Stimulated activated CD4-positive, alpha-beta T cell treated with anti-CD3 and anti-CD28 coated beads, Interleukin-4, amount 100 ng/mL, for 1 hour (primary cell): ENCODE results near the gene CMTM7.
"Not testable (repeated sequence)": the region's sequence is repeated elsewhere in the genome, so short reads cannot be mapped to it uniquely, and the experiment has no call there.

Experiments used
- DNase-seq: peaks from one replicate; pipeline ENCODE4 v3.0.0-alpha.2; 2020

Gene CMTM7

DNA sequence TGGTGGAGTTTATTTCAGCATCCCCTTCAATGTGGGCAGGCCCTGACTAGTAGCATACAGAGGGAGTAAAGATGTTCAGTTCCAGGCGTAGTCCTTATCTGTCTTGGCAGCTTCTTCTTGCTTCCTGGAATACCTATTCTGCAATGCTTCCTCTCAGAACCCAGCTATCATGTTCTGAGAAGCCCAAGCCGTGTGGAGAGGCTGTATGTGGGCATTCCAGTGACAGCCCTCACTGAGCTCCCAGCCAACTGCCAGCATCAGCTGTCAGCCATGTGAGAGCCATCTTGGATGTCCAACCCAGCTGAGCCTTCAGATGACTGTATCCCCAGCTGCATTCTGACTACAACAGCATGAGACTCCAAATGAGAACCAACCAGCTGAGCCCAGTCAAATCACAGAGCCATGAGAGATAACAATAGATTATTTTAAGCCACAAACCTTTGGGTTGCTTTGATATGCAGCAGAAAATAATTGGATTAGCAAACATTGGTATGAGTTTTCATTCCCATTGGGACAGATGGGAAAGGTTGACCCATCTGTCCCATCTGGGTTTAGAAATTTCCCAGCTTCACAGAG, 8.4 kb upstream of the CMTM7 start:
- no peak for DNase-seq

DNA sequence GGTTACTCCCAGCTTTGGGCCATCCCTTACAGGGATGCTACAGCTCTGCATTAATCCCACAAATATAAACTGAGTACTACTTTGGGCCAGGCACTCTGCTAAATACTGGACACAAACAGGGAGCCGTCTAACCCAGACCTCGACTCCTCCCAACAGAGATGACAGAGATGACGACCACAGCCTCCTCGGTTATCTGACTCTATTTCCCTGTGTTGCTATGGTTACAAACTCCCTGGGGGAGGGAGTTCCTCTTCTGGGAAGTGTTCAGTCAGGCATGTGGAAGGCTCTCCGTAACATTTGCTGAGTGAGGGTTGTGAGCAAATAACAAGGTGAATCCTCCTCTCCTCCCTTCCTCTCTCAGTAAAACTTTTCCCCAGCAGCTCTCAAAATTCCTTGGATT, 6.7 kb upstream of the CMTM7 start:
- DNase-seq: no peak

DNA sequence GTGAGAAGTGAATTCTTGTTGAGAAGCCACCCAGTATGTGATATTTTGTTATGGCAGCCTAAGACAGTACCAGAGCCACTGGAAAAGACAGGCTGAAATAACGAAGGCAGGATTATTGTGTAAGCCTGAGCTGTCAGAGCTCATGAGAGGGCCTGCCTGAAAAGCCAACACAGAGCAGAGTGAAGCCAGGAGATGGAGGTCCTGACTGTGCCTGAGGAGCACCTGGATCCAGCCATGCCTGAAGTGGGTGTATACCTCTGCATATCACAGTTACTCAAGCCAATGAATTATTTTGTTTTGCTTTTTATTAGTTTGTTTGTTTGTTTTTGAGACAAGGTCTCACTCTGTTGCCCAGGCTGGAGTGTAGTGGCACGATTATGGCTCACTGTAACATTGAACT, 4.1 kb upstream of the CMTM7 start:
- no peak for DNase-seq

DNA sequence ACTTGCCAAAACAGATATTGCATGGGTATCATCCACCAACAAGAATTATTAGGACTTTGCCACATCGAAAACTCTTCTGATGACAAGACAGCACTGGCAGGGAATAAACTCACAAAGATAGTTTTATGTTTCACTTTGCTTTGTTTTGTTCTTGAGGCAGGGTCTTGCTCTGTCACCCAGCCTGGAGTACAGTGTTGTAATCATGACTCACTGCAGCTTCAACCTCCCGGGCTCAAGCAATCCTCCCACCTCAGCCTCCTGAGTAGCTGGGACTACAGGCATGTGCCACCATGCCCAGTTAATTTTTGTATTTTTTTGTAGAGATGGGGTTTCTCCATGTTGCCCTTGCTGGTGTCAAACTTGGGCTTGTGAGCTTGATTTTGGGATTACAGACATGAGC, 2.1 kb upstream of the CMTM7 start:
- not testable (repeated sequence) for DNase-seq

DNA sequence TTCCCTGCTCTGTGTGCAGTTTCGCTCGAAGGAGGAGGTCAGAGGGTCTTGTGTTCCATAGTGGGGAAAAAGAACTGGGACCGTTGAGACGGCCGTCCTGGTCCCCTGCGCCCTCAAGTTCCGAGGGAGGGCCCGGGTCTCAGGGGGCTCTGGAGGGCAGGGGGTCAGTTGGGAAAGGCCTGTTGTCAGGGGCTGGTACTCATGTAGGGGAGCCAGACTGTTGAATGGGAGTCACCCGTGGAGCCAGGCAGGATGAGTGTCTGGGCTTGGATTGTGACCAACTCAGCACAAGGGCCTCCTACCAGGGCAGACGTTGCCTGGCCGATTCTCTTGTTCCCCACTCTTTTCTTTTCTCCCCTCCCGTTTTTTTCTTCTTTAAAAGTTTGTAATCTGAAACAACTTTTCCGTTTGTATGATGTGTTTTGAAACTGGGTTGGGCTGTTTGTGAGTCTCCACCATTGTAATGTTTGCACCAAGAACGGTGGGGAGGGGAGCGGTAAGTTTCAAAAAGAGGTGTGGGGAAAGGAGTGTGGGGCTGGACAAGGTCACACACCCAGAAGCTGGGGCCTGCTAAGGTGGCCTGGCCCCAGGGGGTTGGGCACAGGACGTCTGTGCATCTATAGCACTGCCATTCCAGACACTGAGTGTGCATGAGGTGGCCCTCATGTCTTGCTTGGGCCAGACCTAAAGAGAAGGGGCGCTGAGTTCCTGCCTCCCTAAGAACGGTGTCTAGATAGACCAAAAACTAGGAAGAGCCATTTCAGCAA, 1.1 kb downstream of the CMTM7 start:
- peak; percentile 13 for DNase-seq

DNA sequence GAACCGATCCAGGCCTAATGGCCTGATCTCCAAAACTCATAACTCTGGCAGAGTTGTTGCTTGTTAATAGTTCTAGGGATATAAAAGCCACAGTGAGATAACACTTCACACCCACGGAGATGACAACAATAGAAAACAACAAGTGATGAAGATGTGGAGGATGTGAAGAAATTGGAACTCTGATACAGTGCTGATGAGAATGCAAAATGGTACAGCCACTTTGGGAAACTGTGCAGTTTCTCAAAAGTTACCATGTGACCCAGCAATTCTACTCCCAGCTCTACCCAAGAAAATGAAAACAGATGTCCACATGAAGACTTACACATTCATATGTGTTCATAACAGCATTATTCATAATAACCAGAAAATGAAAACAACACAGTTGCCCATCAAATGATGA, 3.8 kb downstream of the CMTM7 start:
- DNase-seq: no peak

DNA sequence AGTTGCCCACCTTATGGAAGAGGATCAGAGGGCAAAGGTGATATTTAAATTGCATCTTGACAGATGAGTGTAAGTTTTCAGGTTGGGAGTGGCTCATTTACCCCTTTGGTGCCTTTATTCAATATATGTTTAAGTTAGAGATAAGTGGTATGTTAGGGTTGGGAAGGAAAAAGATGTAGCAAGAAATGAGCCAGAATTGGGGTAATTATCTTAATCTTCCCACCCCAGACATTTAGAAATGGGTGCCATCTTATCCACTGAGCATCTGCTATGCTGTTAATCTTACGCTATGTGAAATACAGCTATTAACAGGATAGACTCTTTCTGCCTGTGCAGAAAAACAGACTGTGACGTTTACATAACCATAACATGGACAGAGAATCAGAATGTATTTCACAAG, 6.3 kb downstream of the CMTM7 start:
- DNase-seq: no peak

DNA sequence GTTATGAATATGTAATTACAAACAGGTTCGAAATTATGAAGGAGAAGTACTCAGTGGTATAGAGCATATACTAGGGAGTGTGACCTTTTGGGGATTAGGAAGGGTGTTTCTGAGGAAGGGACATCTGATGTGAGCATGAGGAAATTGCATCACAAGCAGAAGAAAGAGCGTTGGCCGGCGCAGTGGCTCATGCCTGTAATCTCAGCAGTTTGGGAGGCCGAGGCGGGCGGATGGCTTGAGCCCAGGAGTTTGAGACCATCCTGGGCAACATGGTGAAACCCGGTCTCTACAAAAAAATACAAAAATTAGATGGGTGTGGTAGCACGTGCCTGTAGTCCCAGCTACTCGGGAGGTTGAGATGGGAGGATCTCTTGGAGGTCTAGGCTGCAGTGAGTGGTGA, 6.9 kb downstream of the CMTM7 start:
- no peak for DNase-seq

DNA sequence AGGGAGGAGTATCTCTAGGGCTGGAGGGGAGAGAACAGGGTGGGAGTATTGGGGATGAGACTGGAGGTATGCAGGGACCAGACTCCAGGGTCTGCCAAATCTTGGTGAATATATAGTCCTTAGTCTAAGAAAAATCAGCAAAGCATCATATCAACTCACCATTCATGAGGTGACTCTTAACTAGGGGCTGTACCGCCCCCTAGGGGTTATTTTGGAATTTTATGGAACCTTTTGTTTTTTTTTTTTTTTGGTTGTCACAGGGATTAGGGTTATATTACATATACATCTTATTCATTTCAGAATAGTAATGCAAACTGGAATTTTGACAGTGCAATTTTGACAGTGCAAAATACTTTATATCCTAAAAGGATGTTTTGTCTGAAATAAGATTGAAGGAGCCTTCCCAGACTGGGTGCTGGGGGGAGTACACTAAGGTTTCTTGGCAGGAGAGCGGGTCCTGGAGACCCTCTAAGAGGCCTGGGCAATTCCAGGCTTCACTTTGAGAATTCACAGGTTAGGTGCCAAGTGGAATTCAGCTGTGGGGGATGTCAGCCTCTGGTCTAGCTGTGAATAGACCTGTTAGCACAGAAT, 7.5 kb downstream of the CMTM7 start:
- DNase-seq: no peak

DNA sequence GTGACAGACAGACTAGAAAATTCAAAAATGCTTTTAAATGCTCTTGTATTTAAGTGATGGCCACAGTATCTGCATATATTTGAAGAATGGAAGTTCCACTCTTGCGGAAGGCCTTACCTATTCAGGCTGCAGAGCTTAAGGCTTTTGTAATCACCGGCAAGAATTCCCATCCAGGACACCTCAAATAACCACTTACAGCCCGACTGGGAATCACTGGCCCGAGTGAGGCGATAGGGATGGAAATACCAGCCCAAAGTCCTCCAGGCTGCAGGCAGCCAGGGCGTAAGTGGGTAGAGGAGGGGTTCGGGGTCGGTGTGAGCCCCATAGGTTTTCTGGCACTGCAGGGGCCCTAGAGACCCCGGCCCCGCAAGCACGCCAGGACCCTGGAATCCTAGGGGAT, 9.5 kb downstream of the CMTM7 start:
- DNase-seq: no peak

DNA sequence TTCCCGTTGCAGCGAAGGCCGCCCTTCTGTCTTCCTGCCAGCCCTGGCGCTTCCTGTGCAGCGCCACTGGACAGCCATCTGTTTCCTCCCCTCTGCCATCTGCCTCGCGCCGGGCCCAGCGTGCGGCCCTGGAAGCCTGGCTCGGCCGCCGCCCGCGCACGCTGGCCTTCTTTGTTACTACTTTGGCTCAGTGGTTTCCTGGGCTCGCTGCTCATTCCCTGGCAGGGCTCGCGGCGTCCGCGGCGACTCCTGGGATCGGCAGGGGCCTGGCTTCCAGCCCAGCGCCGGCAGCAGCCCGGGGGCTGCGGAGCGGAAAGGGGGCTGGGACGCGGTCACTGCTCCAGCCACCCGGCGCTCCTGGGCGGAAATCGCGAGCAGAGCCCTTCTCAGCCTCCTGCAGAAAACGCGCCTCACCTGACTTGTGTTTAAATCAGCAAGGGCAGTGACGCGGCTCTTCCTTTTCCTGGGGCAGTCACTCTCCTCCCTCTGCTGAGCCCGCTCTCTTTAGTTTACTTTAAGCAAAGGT, 10.0 kb downstream of the CMTM7 start:
- DNase-seq: peak; percentile 57

DNA sequence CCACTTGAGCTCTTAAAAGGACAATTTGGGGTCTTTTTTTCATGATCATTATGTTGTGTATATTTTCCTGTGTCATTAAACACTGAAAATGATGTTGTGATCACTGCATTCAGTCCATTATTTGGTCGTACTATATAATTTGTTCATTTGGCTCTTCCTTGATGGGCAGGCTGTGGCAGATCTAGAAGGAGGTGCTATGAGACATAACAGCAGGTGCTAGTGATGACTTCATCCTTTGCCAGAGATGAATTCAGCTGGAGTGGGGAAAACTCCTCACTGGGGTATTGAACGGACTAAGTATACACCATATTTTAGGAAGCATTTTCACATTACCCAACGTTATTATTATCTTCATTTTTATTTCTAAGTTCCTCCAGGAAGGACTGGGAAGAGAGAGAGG, 12.0 kb downstream of the CMTM7 start:
- DNase-seq: no peak

DNA sequence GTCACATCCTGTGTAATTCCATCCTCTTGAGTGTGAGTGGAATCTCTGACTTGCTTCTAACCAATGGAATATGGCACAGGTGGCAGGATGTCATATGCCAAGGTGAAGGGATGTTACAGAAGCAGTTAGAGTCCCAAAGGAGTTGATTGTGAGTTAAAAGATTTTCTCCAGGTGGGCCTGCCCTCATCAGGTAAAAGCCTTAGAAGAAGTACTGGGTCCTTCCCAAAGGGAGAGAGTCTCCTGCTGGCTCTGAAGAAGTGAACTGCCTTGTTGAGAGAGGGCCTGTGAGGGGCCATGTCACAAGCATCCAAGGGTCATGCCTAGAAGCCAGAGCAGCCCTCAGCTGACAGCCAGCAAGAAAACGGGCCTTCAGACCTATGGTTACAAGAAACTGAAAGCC, 13.1 kb downstream of the CMTM7 start:
- no peak for DNase-seq

DNA sequence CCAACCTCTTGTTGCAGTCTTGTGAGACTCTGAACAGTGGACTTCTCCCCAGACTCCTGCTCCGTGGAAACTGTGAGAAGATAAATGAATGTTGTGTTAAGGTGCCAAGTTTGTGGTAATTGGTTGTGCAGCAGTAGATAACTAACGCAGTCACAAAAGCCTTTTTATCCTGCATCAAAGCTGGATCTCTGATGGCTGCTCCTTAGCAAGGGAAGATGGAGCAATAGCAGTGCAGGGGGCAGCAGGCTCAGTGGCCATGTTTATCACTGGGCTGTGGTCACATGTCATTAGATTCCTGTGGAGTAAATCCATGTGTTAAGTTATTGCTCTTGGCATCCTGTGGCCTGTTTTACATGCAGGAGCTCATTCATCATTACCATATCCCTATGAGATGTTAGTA, 13.5 kb downstream of the CMTM7 start:
- DNase-seq: no peak

DNA sequence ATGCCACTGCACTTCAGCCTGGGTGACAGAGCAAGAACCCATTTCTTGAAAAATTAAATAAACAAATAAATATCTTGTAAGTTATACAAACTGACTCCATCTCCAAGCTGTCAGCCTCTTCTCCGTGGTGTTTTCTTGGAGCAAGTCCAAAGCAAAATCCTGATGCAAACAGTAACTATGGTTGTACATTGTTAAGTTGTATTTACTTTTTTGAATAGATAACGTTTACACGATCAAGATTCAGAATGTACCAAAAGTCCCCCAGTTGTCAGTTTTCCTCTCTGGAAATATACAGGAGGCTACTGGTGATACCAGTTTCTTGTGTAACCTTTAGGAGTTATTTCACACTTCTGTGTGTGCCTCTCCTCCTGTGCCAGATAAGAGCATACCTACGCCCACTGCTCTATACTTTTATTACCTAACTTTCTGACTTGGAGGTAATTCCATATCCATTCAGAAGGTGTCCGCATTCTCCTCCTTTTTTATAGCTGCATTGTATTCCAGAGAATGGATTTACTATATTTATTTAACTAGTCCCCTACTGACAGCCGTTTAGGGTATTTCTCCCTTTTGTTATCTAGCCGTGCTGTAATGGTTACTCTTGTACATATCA, 14.2 kb downstream of the CMTM7 start:
- DNase-seq: no peak

DNA sequence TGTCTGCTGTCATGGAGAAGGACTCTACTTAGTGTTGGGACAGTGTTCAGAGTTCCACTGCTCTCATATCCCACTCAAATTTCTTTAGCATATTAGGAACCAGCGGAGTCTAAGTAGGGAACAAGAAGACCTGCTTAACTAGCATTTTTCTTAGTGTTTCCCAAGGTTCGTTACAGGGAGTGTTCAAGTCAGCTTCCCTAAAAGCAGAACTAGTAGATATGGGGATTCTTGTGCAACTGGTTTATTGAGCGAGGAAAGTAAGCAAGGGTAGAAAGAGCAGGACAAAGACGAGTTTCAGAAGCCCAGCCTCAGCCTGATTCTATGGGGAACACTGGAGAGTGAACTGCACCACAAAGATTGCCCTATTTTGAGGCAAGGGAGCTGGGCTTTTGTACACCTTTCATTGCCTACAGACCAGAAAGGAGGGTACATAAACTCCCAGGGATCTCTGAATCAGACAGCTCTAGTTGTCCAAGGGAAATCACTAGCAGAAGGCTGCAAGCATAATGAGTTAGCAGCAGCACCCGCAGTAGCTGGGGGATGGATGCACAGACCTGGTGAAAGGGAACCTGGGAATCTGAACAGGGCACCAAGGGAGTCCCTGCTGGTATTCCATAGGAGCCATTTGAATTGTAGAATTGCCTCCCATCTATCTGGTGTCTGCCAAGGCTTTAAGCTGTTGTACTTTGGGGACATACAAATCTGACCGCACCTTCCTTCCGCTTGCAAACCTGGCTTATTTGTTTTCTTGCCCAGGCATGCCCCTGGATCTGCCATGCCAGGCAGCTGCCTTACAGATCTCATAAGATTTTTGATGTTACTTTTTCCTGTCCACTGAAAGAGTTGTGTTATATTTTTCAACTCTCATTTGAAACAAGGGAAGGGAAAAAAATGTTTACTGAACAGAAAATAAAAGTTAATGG, 15.1 kb downstream of the CMTM7 start:
- no peak for DNase-seq

DNA sequence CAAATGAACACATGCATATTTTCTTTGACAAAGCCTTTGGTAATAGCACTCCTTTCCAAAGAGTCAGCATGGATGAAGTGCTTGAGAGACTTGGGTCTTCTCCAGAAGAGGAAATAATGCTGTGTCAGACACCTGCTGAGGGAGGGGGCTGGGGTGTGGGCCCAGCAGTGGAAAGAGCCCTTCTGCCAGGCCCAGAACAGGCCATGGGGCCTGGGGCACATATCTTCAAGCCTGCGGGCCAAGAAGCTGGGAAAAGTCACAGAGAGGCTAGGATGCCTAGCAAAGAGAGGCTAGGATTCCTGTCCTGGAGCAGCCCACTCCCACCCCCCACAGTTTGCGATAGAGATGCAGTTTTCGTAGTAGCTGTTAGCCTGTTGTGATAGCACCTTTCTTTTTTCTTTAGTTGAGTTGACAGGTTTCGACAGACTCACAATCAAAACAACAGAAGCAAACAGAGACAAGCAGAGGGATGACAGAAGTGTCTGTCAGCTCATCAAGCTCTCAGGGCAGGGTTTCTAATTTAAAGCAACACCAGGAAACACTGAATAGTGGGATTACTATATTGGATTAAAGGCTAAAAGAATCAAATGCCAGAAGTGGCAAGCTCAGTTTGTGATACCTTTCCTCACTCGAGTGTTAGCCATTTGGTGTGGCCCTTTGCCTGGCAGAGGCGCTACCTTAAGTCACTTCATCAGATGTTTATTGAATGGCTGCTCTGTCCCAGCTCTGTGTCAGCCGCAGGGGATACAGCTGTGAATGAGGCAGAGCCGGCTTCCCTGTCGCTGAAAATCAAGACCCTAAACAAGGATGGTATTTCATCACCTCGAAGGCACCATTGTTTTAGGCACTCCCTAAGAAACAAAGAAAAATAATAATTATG, 19.0 kb downstream of the CMTM7 start:
- no peak for DNase-seq

DNA sequence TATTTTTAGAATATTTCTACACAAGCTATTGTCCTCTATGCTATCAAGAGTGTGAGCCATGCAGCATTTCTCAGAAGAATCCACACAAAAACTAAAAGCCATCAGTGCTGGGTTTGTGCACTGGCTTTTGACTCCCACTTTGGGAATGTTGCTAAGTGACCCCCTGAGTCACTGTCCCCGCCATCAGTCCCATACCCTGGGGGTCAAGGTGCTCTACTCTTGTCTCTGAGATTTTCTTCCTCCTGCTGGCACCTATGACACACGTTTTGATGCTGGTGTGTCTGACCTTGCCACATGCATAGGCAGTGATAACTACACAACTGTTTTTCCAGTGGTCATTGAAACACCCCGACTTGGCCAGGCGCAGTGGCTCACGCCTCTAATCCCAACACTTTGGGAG, 19.8 kb downstream of the CMTM7 start:
- no peak for DNase-seq

DNA sequence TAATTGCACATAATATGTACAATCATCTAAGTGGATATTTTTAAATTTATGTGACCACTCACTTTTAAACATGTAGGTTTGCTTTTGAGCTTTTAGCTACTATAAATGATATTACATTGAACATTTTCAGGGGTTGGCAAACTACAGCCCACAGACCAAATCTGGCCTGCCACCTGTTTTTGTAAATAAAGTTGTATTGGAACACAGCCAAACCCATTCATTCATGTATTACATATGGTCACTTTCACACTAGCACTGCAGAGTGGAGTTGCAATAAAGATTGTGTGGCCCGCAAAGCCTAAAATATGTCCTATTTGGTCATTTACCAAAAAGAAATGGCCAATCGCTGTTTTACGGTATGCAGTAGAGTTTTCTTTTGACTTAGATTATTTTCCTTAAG, 21.2 kb downstream of the CMTM7 start:
- DNase-seq: no peak

DNA sequence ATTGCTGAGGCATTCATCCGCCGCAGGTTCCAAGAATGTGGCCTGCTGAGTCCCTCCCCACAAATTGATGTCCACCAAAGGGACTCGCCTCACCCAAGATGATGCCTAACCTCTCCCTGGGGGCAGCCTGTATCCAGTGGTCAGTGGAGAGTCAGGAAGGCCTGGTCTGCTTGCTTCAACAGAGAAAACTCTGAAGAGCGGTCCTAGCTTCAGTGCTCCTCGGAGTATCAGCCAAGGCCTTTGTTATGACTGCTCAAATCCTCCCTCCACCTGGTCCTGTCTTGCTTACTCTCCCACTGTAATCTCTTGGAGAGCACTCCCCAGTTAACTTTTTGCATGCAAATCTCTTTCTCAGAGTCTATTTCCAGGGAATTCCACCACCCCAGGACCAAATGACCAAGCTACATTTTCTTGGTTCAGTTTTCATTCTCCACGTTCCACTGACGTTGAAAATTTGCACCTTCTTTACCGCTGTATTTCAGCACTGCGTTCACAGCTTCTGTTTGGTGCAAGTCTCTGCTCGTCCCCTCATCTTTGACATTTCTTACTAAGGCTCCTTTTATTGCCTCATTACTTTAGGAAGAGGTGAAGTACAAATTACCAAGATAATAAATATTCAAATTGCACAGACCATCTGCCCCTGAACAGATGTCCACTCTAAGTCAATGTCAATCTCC, 22.3 kb downstream of the CMTM7 start:
- no peak for DNase-seq

DNA sequence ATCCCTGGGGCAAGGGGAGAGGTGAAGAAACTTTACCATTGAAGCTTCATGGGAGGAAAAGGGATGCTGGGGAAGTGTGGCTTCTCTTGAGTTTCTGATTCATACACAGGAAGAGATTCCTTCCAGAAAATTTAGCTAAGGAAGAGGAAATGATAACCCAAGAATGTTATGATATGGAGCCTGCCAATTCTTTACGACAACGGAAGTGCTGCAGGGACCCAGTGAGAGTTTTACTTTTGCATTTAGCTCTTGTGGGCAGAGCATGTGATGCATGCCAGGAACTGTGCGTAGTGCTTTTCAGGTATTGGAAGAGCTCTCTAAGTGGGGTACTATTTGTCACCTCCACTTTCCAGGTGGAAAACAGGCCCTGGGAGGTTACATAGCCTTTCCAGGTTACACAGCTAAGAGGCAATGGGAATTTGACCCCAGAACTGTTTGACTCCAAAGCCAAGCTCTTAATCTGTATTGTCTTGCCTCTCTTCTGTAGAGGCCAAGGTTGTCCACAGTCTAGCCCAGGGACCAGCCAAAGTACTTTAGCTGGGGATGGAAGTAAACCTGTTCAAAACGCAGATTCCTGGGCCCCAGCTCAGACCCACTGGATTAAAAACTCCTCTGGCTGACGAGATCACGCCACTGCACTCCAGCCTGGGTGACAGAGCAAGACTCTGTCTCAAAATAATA, 23.0 kb downstream of the CMTM7 start:
- DNase-seq: peak; percentile 21
